Measurements from ENCODE around the gene RPS27L.
A peak's percentile ranks its signal among the peaks of the same experiment; 100 is the strongest.

Gene RPS27L

DNA sequence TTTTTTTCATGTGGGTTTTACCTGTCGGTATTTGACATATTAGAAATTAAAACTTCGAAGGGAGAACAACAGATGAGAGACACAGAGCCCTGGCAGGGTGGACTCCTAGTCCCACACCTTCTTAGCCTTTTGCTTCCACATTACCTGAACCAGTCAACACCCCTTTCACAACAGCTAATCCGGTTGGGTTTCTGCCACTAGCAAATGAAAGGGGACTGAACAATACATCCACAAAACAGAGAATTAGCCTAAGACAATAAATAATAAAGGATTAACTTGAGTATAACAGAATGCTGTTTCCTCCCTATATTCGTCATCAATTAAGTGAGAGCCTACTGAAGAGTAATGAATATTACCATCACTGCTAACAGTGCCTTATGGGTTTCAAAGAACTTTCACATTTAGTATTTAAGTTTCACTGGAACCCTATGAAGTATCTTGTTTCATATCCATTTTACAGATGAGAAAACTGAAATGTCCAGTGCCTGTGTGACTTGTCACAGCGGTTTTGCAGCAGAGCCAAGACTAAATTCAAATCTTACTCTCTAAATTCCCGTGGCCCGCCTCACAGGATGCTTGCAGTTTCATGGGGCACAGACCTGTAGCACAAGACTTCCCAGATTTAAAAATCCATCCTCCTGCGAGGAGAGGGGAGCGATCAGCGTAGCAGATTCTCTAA, 31.1 kb upstream of the RPS27L start:
- DNase-seq (ENCODE audit: low spot score) = peak; percentile 13

DNA sequence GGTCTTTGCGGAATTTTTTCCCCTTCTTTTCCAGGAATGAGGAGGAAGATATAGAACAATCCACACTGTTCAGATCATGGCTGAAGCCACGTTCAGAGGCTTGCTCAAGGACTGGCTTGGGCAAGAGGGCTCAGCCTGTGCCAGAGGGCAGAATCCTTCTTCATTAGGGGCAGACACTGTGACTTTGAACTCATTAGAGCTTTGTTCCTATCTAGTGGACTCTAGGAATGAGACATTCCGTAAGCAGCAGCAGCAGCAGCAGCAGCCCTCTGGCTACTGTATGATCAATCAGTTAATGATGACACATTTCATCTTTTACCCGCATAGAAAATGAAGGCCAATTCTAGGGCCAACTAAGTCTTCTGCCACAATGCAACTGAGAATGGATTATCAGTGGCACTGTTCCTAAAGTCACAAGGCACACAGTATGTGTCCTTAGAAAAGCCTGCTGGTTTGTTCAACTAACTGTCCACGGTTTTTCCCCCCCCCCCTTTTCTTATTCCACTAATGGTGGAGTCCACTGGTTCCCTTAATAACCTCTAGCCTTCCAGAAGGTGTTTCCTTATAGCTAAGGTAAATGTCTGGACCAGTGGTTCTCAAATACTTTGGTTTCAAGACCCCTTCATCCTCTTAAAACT, 30.4 kb upstream of the RPS27L start:
- DNase-seq (ENCODE audit: low spot score) = no peak

DNA sequence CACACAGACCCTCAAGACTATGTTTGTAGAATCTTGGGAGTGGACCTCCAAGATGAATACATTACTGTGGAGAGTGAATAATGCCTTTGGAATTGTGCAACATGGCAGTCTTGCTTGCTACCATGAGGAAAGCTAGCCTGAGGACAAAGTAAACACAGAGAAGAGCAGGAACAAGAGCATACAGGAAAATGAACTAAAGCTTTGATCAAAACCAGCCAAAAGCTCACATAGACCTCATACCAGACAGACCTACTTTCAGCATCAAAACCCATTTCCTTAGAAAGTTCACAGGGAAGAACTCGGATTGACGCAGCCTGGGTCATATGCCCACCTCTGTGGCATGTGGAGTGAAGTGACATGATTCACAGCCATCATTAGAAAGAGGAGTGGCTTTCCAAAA, 28.8 kb upstream of the RPS27L start:
- DNase-seq (ENCODE audit: low spot score) = no peak

- DNase-seq (ENCODE audit: low spot score) = no peak
Observed at GRCh38 chr15:63185206-63185605, 27.9 kb upstream of the RPS27L start.

DNA sequence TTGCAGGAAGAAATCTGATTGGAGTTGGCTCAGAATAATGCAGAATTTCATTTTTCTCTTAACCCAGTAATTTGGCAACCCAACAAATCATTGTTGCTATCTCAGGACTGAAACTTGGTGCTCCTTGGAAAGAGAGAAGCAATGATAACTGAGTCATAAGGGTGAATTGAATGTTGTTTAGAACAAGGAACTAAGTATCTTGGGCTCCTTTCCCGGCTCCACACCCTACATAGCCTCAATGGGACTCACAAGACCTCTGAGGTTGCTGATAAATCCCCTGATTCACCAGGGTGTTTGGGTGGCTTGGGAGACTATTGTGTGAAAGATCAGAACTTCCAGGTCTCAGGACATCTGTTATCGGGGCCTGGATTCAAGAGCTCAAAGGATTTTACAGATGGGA, 24.4 kb upstream of the RPS27L start:
- no peak for DNase-seq (ENCODE audit: low spot score)

GRCh38 chr15:63180746-63181145, 23.5 kb upstream of the RPS27L start:
- DNase-seq (ENCODE audit: low spot score) = no peak

DNA sequence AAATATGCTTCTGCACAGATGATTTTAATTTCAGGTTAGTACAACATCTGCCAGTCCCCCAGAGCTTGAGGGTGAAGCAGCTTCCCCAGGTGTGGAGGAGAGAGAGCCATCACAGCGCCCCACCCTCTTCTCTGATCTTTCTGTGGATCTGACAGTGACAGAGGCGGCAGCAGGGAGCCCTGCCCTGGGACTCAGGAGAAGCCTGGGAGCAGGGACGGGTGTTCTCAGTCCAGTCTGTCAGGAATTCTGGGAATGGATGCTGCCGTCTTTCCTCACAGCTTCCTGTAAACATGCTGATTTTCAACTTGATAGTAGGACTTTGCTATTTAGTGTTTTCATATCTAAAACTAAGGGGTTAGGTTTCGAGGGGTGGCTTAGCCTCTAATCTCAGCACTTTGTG, 20.8 kb upstream of the RPS27L start:
- DNase-seq (ENCODE audit: low spot score) = no peak

DNA sequence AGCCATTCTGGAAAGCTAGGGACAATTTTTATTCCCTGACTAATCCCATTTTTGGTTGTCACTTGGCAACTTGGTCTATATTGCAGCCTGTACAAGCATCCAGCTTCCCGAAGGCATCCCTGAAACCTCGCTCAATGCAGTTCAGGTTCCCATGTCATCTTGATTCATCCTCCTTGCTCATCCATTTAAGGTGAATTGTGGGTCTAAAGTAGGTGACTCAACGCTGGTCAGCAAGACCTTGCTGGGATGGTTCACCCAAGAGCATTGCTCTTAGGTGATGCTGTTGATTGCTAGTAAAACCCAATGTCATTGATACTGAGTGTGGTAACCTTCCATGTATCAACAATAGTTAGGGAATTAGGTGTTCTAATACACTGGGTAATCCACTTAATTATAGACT, 19.0 kb upstream of the RPS27L start:
- no peak for DNase-seq (ENCODE audit: low spot score)

- DNase-seq (ENCODE audit: low spot score) = no peak
Observed at GRCh38 chr15:63172851-63173451, 15.7 kb upstream of the RPS27L start.

- DNase-seq (ENCODE audit: low spot score) = no peak
Observed at GRCh38 chr15:63172376-63172775, 15.1 kb upstream of the RPS27L start.

- no peak for DNase-seq (ENCODE audit: low spot score)
Observed at GRCh38 chr15:63169788-63170187, 12.5 kb upstream of the RPS27L start.

- peak; percentile 30 for DNase-seq (ENCODE audit: low spot score)
Observed at GRCh38 chr15:63166219-63166618, 8.9 kb upstream of the RPS27L start.

GRCh38 chr15:63165166-63165859, 8.0 kb upstream of the RPS27L start:
- DNase-seq (ENCODE audit: low spot score) = no peak

DNA sequence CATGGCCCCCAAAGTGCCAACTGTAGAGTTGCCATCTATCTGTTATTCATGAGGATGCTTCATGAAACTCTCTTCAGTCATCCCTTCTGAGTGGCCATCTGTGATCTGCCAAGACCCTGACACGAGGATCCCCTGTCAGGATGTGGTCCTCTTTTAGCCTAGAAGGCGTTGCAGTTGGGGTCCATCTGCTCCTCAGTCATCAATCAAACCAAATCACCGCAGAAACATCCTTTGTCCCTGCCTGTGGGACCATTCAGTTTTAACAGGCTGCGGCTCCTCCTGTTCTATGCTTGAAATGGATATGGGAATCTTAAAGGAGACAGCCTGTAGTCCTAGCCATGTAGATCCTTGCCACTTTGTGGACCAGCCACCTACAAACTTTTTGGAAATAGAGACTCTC, 5.9 kb upstream of the RPS27L start:
- DNase-seq (ENCODE audit: low spot score) = no peak

DNA sequence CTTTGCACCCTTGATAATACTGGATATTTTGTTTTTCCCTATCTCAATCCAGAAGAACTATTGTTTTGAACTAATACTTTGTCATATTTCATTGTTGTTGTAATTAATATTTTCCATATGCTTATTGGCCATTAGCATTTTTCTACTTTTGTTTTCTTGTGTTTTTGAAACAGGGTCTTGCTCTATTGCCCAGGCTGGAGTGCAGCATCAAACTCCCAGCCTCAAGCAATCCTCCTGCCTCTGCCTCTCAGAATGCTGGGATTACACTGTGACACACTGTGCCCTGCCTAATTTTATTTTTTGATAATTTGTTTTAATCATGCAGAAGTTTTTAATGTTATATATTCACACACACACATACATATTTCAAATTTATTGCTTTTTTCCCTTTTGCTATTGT, 3.4 kb upstream of the RPS27L start:
- no peak for DNase-seq (ENCODE audit: low spot score)

DNA sequence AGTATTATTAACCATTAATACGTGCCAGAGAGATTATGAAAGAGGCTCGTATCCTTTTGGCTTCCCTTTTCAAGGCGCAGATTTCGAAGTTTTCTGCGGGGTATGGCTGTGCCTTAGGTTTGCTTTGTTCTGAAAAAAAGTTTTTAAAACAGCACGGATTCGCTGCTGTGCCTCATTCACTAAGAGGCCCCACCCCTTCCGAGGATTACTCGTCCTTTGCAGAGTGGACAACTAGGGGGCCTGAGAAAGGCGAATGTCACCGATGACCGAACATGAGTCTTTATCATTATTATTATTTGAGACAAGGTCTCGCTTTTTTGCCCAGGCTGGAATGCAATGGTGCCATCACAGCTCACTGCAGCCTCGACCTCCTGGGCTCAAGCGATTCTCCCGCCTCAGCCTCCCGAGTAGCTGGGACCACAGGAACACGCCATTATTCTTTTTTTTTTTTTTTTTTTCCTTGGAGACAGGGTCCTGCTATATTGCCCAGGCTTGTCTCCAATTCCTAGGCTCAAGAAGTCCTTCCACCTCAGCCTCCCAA, 684 bp upstream of the RPS27L start:
- peak; percentile 76 for DNase-seq (ENCODE audit: low spot score)

GRCh38 chr15:63156755-63157117, 541 bp downstream of the RPS27L start:
- no peak for DNase-seq (ENCODE audit: low spot score)

GRCh38 chr15:63156086-63156710, 1.1 kb downstream of the RPS27L start:
- DNase-seq (ENCODE audit: low spot score) = peak; percentile 40

DNA sequence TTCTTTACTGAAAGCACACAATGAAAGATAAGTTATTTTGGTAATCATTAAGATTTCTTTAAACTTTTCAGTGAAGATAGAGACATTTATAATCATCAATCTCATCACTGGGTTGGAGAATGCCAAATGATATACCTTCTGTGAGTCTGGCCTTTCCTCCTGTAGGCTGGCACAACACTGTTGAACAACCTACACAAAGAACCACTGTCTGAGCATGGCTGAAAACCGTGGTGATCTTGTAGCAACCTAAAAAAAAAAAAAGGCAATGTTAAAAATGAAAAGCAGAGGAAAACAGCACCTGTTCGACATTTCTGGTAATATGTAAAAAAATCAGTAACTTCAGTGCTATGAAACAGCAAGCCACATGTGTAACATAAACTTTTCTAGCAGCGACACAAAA, 1.8 kb downstream of the RPS27L start:
- peak; percentile 13 for DNase-seq (ENCODE audit: low spot score)

DNA sequence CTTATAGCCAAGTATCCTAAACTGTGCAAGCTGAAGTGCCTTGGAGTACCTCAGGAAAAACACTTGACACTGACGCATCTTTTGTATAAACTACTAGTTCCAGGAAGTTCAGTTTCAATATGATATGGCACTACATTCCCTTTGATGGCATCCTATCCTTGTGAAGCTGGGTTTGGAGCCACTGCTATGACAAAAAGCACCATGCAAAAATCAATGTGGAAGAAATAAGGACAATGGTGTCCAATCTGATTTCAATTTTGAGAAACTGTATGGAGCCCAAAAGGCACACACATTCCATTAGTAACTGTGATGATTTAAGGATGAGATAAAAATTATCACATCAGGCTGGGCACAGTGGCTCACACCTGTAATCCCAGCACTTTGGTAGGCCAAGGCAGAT, 5.6 kb downstream of the RPS27L start:
- no peak for DNase-seq (ENCODE audit: low spot score)

GRCh38 chr15:63146684-63147083, 10.6 kb downstream of the RPS27L start:
- DNase-seq (ENCODE audit: low spot score) = no peak

- no peak for DNase-seq (ENCODE audit: low spot score)
Observed at GRCh38 chr15:63145426-63145825, 11.9 kb downstream of the RPS27L start.

Data from NAMALWA (cell line).